ENCODE data around the gene CCR5AS. TPM values are rescaled to one million over a fixed set of nuclear protein-coding genes. Genes with fewer than 3 reads are reported as not detected.

CCR5AS gene

DNA sequence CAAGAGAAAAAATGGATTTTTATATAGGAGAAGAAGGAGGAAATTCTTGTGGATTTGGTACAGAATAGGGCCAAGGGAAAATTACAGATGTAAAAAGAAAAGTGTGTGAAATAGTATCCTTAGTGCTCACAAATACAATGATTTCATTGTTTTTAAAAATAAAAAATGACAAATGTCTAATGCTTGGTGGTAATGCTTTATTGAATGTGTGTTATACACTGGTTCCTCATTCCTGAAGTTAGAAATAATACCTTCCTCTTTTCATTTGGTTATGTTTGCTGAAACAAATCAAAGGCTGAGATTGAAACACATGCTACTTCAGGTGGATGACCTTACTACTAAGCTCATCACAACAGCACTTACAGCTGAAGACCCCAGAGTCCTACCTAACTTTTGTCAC is 90.7 kb downstream of the CCR5AS start:
- Histone ChIP-seq H3F3A (ENCODE audit: insufficient read depth) (no peaks in the 10 kb centered on the region), H3K79me2 (ENCODE audit: insufficient read depth) (no peaks in the 10 kb centered on the region), H3K4me3 (no peak overlapping the region), H4K20me1 (ENCODE audit: insufficient read depth) (no peaks in the 10 kb centered on the region), H3K9ac (no peak overlapping the region), H3K27me3 (replicated peaks; ENCODE audit: insufficient read depth) (peaks cover 9% of the 10 kb centered on the region), H3K9me2 (ENCODE audit: insufficient read depth) (no peaks in the 10 kb centered on the region), H3K27ac (no peak overlapping the region), H3K4me2 (ENCODE audit: unreplicated experiment) (no peak overlapping the region), H2AFZ (no peak overlapping the region), H3K4me1 (ENCODE audit: insufficient read depth) (no peaks in the 10 kb centered on the region), H3K36me3 (ENCODE audit: low read depth) (no peaks in the 10 kb centered on the region), H3K9me3 (ENCODE audit: low read depth) (no peaks in the 10 kb centered on the region)
- in situ Hi-C loops (cut with MboI) = no loop called here
- DNase-seq = no peak
- TF ChIP-seq EZH2 (IDR thresholded peaks at IDR 0.05; ENCODE audit: insufficient read depth, poor library complexity, severe bottlenecking) (no peak), EZH2phosphoT487 (IDR thresholded peaks at IDR 0.05; ENCODE audit: insufficient read depth, low read depth) (no peak)

DNA sequence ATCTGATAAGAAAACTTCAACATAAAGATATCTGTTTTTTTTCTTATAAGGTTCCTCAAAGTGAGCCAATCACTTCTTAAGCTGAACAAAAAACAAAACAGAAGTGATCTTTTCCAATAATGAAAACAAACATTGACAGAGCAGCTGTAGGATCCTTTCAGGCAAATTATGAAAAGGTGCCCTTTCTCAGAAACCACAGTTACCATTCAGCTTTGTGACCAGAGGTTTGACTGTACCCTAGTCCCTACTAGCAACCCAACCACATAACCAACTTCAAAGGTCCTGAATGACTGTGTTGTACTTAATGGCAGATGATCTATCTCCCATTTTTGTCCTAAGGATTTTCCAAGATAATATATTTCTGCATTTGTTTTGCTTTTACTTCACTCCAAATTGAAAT is 92.3 kb downstream of the CCR5AS start:
- Histone ChIP-seq H4K20me1 (ENCODE audit: insufficient read depth) (no peaks in the 10 kb centered on the region), H3K27me3 (replicated peaks; ENCODE audit: insufficient read depth) (peaks cover 21% of the 10 kb centered on the region), H2AFZ (no peak overlapping the region), H3K9me3 (ENCODE audit: low read depth) (no peaks in the 10 kb centered on the region), H3F3A (ENCODE audit: insufficient read depth) (no peaks in the 10 kb centered on the region), H3K9me2 (ENCODE audit: insufficient read depth) (no peaks in the 10 kb centered on the region), H3K4me2 (ENCODE audit: unreplicated experiment) (no peak overlapping the region), H3K27ac (no peak overlapping the region), H3K4me3 (no peak overlapping the region), H3K36me3 (ENCODE audit: low read depth) (no peaks in the 10 kb centered on the region), H3K9ac (no peak overlapping the region), H3K79me2 (ENCODE audit: insufficient read depth) (no peaks in the 10 kb centered on the region), H3K4me1 (ENCODE audit: insufficient read depth) (no peaks in the 10 kb centered on the region)
- in situ Hi-C loops (cut with MboI) = no loop called here
- TF ChIP-seq EZH2 (IDR thresholded peaks at IDR 0.05; ENCODE audit: insufficient read depth, poor library complexity, severe bottlenecking) (no peak), EZH2phosphoT487 (IDR thresholded peaks at IDR 0.05; ENCODE audit: insufficient read depth, low read depth) (no peak)
- no peak for DNase-seq

Other genes starting within 250 kb of the CCR5AS start
- not detected in 2 replicates for gene CCR1, start 198.8 kb downstream of the CCR5AS start, total RNA-seq (2014; rRNA removed; shearing (Covaris generic))
- not detected in 2 replicates for gene CCR1, start 198.8 kb downstream of the CCR5AS start, polyA plus RNA-seq (2016; fragmentation: Nextera tagmentation; extraction: Ambion mirVana)
- gene CCR3, start 164.6 kb downstream of the CCR5AS start, total RNA-seq (2014; rRNA removed; shearing (Covaris generic)) = not detected in 2 replicates
- gene CCR3, start 164.6 kb downstream of the CCR5AS start, polyA plus RNA-seq (2016; fragmentation: Nextera tagmentation; extraction: Ambion mirVana) = not detected in 2 replicates
- gene CCR2, start 53.0 kb downstream of the CCR5AS start, total RNA-seq (2014; rRNA removed; shearing (Covaris generic)) = not detected in 2 replicates
- gene CCR2, start 53.0 kb downstream of the CCR5AS start, polyA plus RNA-seq (2016; fragmentation: Nextera tagmentation; extraction: Ambion mirVana) = not detected in 2 replicates
- gene CCR5, start 36.1 kb downstream of the CCR5AS start, total RNA-seq (2014; rRNA removed; shearing (Covaris generic)) = not detected in 2 replicates
- not detected in 2 replicates for gene CCR5, start 36.1 kb downstream of the CCR5AS start, polyA plus RNA-seq (2016; fragmentation: Nextera tagmentation; extraction: Ambion mirVana)
- gene CCRL2, start 193 bp upstream of the CCR5AS start, total RNA-seq (2014; rRNA removed; shearing (Covaris generic)) = not detected in 2 replicates
- not detected in 2 replicates for gene CCRL2, start 193 bp upstream of the CCR5AS start, polyA plus RNA-seq (2016; fragmentation: Nextera tagmentation; extraction: Ambion mirVana)
- gene LTF, start 57.8 kb upstream of the CCR5AS start, total RNA-seq (2014; rRNA removed; shearing (Covaris generic)) = not detected in 2 replicates
- gene LTF, start 57.8 kb upstream of the CCR5AS start, polyA plus RNA-seq (2016; fragmentation: Nextera tagmentation; extraction: Ambion mirVana) = not detected in 2 replicates
- gene RTP3, start 90.9 kb upstream of the CCR5AS start, total RNA-seq (2014; rRNA removed; shearing (Covaris generic)) = not detected in 2 replicates
- gene RTP3, start 90.9 kb upstream of the CCR5AS start, polyA plus RNA-seq (2016; fragmentation: Nextera tagmentation; extraction: Ambion mirVana) = not detected in 2 replicates
- gene LRRC2, start 159.2 kb upstream of the CCR5AS start, total RNA-seq (2014; rRNA removed; shearing (Covaris generic)) = 10.6 and 10.8 TPM in 2 replicates
- gene LRRC2, start 159.2 kb upstream of the CCR5AS start, polyA plus RNA-seq (2016; fragmentation: Nextera tagmentation; extraction: Ambion mirVana) = 16.7 and 17.7 TPM in 2 replicates
- not detected in 2 replicates for gene FAM240A, start 205.5 kb upstream of the CCR5AS start, total RNA-seq (2014; rRNA removed; shearing (Covaris generic))
- gene FAM240A, start 205.5 kb upstream of the CCR5AS start, polyA plus RNA-seq (2016; fragmentation: Nextera tagmentation; extraction: Ambion mirVana) = not detected in 2 replicates

Measured in GM23248 (cell line).